GM10847 (cell line): ENCODE data around the gene LRRC7.

ENCODE experiments used
- POLR2A ChIP-seq: IDR thresholded peaks from 2 replicates; pipeline ENCODE4 v1.6.1; 2011; ENCODE audit not compliant: insufficient read length; ENCODE audit errors: extremely low read depth

Gene LRRC7

GRCh38 chr1:70140894-70141293, 573.2 kb downstream of the LRRC7 start:
- no peak for TF ChIP-seq POLR2A

- TF ChIP-seq POLR2A, result no peak
Measured at GRCh38 chr1:70142075-70142474, 574.4 kb downstream of the LRRC7 start.

- TF ChIP-seq POLR2A, result no peak
Measured at GRCh38 chr1:70143048-70143659, 575.4 kb downstream of the LRRC7 start.

- no peak for TF ChIP-seq POLR2A
Measured at GRCh38 chr1:70146488-70146887, 578.8 kb downstream of the LRRC7 start.

- no peak for TF ChIP-seq POLR2A
Measured at GRCh38 chr1:70150444-70150843, 582.7 kb downstream of the LRRC7 start.

- TF ChIP-seq POLR2A, result no peak
Measured at GRCh38 chr1:70153739-70154138, 586.0 kb downstream of the LRRC7 start.

GRCh38 chr1:70156529-70157120, 588.9 kb downstream of the LRRC7 start:
- TF ChIP-seq POLR2A, result no peak

- no peak for TF ChIP-seq POLR2A
Measured at GRCh38 chr1:70164350-70164749, 596.6 kb downstream of the LRRC7 start.

- no peak for TF ChIP-seq POLR2A
Measured at GRCh38 chr1:70168283-70168682, 600.6 kb downstream of the LRRC7 start.

- TF ChIP-seq POLR2A, result no peak
Measured at GRCh38 chr1:70169018-70169839, 601.5 kb downstream of the LRRC7 start.

GRCh38 chr1:70171512-70171911, 603.8 kb downstream of the LRRC7 start:
- no peak for TF ChIP-seq POLR2A
